Measurements from ENCODE around the gene ME3. TPM values are rescaled to one million over a fixed set of nuclear protein-coding genes. Genes with fewer than 3 reads are reported as not detected.

Gene ME3
- total RNA-seq, 1 experiment from 2014 or later, result 0.30 TPM

- Histone ChIP-seq H4K20me1 (ENCODE audit: insufficient read depth) (no peaks in the 10 kb centered on the region), H3K27ac (ENCODE audit: low read depth, low read length) (no peak overlapping the region), H2AFZ (ENCODE audit: low read depth, low read length, poor library complexity, severe bottlenecking) (no peak overlapping the region), H3K9ac (ENCODE audit: low read length) (no peak overlapping the region), H3K4me1 (ENCODE audit: control insufficient read depth in 1 of 2, insufficient read depth in 2 of 2, low read length in 2 of 2) (peaks cover 6 to 20% of the 10 kb centered on the region in 2 experiments; a peak in 2 of 4 replicates), H3K4me3 (replicated peaks in 1 of 2; ENCODE audit: low read depth in 1 of 2, low read length in 2 of 2) (no peak overlapping the region), H3K79me2 (ENCODE audit: insufficient read depth, low read length) (no peaks in the 10 kb centered on the region), H3K9me2 (ENCODE audit: insufficient read depth) (no peaks in the 10 kb centered on the region), H3K9me3 (ENCODE audit: control insufficient read depth in 1 of 2, insufficient read depth in 1 of 2, low read depth in 1 of 2, low read length in 2 of 2) (no peaks in the 10 kb centered on the region), H3K4me2 (ENCODE audit: low read length) (no peak overlapping the region), H3K27me3 (ENCODE audit: insufficient read depth, low read length) (no peaks in the 10 kb centered on the region), H3K36me3 (ENCODE audit: control insufficient read depth in 1 of 2, insufficient read depth in 2 of 2, low read length in 2 of 2) (no peaks in the 10 kb centered on the region)
- RAD21 ChIA-PET (ENCODE audit: low non-redundant PET in 1 of 2, low total read pairs in 2 of 2, uncharacterized antibody in 2 of 2, unreplicated experiment in 2 of 2), result no interaction called here
- ATAC-seq (no peak), DNase-seq (ENCODE audit: low read depth, low spot score) (no peak)
- POLR2A ChIA-PET, result no interaction called here
- TF ChIP-seq TCF7L2 (IDR thresholded peaks at IDR 0.05; ENCODE audit: borderline replicate concordance, extremely low read depth, insufficient read depth, insufficient read length) (no peak), YY1 (IDR thresholded peaks at IDR 0.05; ENCODE audit: extremely low read depth, insufficient replicate concordance, low read depth, low read length) (no peak), FOSL1 (IDR thresholded peaks at IDR 0.05; ENCODE audit: low read depth) (no peak), JUND (IDR thresholded peaks at IDR 0.05) (no peak), SRF (IDR thresholded peaks at IDR 0.05; ENCODE audit: low read depth) (no peak), REST (IDR thresholded peaks at IDR 0.05; ENCODE audit: low read depth) (no peak), CBX3 (IDR thresholded peaks at IDR 0.05; ENCODE audit: low read depth) (no peak), ZBTB33 (IDR thresholded peaks at IDR 0.05; ENCODE audit: extremely low read depth, insufficient replicate concordance, low read length) (no peak), MAX (IDR thresholded peaks at IDR 0.05) (no peak), SP1 (IDR thresholded peaks at IDR 0.05; ENCODE audit: low read depth) (no peak), EGR1 (IDR thresholded peaks at IDR 0.05; ENCODE audit: low read depth) (no peak), CTCF (IDR thresholded peaks at IDR 0.05 in 2 of 3, conservative IDR thresholded peaks at IDR 0.05 in 1 of 3; ENCODE audit: borderline replicate concordance in 1 of 3, insufficient read depth in 1 of 3, low read depth in 2 of 3, low read length in 2 of 3) (no peak), POLR2AphosphoS5 (IDR thresholded peaks at IDR 0.05; ENCODE audit: low read depth, low read length) (no peak), POLR2A (IDR thresholded peaks at IDR 0.05; ENCODE audit: borderline replicate concordance, extremely low read depth, insufficient read depth, insufficient read length) (no peak), SIN3A (IDR thresholded peaks at IDR 0.05; ENCODE audit: low read depth) (no peak)
- no TSS peak for BruUV-seq (replicated peaks)
- intact Hi-C loops (cut with micrococcal nuclease), result loop anchor here (5.0 kb wide), 1 partner anchor 102 kb away; no protein-coding TSS in a partner anchor
- CTCF ChIA-PET, result no interaction called here
Observed at GRCh38 chr11:86475027-86475426, 197.4 kb downstream of the ME3 start.

All from HCT116 (cell line).